GM18505 (cell line): ENCODE measurements around the gene NCOA4.
"Not testable (repeated sequence)": the region's sequence is repeated elsewhere in the genome, so short reads cannot be mapped to it uniquely, and the experiment has no call there.

Experiments
- ATAC-seq: cut with Tn5 transposase; IDR thresholded peaks from one replicate; pipeline ENCODE4 v1.9.1; 2021; ENCODE audit not compliant: unreplicated experiment
- POLR2A ChIP-seq: IDR thresholded peaks from 4 replicates; pipeline ENCODE4 v1.6.1; 2011; ENCODE audit warnings: borderline replicate concordance; ENCODE audit not compliant: insufficient read depth, insufficient read length; ENCODE audit errors: extremely low read depth

The NCOA4 gene

DNA sequence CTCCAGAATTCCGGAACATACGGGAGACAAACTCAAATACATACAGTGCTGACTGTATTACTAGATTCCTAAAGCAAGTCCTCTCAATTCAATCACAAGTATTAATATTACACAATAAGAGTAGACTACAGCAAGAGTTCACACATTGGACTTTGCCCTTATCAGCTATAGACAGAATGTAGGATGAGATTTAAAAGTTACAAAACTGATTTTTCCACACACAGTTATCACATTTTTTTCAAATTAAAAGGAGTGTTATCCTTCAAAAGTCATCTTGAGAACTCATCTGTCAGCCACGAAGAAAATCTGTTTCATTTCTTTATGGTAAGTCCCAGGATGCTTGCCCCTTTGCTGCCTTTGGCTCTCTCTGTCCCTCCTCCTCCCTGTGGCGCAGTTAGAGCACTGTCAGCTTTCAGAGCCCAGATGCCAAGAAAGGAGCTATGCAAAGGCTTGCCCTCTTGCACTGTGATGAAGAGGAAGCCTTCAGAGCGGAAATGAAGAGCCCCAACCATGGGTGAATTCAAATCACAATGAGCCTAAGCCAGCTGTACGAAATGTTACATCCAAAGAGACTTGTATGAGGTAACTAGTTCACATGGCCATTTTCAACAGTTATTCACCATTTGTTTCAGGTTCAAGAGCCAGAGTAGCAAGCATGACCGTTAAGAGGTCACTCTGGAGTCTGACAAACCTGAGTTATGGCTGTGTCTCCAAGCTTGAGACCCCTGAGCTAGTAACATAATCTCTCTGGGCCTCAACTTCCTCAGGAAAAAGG lies 10.7 kb downstream of the NCOA4 start:
- no peak for TF ChIP-seq POLR2A
- no peak for ATAC-seq

DNA sequence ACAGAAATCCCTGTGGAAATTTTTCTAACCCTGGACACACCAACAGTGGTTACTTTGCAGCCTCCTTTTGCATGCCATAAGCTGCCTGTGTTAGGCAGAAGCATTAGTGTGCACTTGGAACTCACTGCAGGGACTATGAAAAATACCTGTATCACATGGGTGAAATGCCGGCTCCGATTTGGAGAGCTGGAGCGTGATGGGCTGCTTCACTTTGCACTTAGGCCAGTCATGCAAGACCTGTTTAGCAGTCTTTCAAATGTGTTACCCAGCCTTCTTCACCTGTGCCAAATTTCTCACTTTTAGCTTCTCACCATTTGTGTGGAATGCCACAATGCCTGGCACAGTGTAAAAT lies 11.3 kb downstream of the NCOA4 start:
- no peak for TF ChIP-seq POLR2A
- no peak for ATAC-seq

GRCh38 chr10:46018453-46019176 lies 11.8 kb downstream of the NCOA4 start:
- no peak for TF ChIP-seq POLR2A
- no peak for ATAC-seq

- TF ChIP-seq POLR2A: no peak
- ATAC-seq: no peak
Measured at GRCh38 chr10:46017733-46018132, 12.7 kb downstream of the NCOA4 start.

DNA sequence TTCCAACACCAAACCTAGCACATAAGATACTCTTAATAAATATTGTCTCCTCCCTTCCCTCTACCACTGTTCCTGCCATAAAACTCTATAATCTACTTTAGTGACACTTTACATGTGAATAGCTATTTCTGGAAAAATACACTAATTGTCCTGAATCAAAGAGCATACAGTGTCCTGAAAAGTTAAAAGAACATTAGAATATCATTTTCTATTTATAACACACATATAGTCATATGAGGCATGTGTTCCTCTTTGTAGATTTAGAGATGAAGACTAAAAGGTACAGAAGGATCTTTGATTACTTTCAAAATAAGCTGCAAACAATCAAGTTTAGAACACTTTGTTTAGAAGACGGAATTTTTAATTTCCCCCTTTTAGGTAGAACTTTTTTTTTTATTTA lies 13.6 kb downstream of the NCOA4 start:
- no peak for TF ChIP-seq POLR2A
- no peak for ATAC-seq

GRCh38 chr10:46016190-46016589 lies 14.2 kb downstream of the NCOA4 start:
- TF ChIP-seq POLR2A: no peak
- no peak for ATAC-seq

DNA sequence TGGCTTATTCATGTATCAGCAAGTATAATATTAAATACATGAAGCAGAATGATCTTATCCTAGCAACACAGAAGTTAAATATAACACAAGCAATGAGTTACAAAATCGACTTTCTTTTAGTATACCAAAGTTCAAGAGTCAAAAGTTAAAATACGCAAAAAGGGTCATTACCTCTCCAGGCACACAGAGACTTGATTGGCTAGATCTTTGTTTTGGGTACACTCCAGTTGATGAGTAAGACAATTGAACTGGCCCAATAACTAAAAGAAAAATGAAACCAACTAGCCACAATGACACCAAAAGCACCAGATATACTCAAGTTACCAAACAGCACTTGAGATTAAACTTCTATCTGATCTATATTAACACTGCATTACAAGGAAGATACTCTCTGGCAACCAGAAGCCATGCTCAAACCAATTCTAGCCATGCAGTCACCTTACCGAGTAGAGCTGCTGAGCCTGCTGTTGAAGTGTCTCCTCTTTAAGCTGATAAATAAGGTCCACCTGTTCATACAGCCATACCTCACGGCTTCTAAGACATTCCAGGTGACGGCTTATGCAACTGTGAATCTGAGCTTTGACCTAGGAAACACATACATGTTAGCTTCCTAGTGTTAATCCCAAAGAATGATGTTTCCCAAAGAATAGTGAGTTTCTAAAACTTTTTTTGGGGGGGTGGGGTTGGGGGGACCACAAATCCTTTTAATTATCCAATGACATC lies 15.6 kb downstream of the NCOA4 start:
- no peak for ATAC-seq
- no peak for TF ChIP-seq POLR2A

DNA sequence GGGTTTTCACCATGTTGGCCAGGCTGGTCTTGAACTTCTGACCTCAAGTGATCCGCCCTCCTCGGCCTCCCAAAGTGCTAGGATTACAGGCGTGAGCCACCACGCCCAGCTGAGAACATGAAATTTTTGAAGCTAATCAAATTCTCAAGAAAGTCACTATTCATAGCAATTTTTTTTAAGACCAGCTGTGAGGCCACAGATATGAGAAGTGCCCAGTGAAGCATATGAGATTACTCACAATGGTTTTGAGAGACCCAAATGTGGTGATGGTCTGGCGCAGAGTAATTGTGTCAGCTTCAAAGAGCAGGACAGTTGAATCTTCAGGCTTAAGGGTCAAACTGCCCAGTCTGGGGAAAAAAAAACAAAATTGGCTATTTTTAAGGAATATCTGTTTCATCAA lies 16.2 kb downstream of the NCOA4 start:
- no peak for ATAC-seq
- TF ChIP-seq POLR2A: no peak

DNA sequence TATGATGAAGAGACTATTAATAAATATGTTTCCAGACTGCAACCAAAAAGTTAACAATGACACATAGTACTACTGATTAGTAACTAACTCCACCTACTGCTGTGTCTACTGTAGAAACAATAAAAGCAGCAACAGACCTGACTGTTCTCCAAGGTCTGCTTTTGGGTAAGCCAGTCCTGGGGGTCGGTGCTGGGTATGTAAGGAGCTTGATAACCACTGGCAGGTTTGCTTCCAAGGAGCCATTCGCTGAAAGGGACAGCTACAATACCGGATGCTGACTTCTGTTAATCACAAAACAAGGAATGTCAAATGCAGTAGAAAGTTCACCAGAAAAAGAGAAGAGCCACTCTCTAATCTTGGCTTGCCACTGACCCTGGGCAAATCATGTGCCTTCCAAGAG lies 17.7 kb downstream of the NCOA4 start:
- ATAC-seq: no peak
- no peak for TF ChIP-seq POLR2A

DNA sequence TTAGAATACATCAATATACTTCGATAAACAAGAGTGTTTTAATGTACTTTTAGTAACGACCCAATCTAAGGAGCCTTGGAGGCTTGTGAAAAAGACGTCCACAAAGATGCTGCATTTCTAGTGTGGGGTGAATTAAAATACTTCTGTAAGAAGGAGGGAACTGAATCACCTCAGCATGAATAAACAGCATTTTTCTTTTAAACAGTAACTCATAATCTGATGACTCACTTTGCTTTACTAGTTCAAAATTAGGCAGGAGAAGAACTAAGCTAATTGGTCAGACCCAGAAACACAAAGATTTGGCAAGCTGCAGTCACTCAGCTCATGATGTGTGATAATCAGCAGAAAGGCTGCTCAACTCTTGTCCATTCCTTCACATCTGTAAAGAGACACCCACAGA lies 24.2 kb downstream of the NCOA4 start:
- no peak for ATAC-seq
- TF ChIP-seq POLR2A: no peak

DNA sequence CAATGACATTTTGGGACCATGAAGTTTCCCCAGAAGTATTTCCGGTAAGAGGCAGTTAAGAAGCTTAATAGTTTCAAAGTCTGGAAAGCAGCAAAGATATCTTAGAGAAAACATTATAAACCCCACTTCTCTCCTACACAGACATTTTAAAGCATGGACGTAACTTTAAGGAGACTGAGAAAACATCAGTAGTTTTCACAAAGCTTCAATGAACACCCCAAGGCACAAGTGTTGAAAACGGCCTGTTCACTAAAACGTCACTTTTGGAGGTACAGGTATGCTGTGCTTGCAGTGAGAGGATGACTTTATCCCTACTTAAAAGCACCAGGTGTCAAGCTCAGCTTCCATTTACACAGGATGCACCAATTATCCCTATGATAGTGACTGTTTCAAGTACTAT lies 25.0 kb downstream of the NCOA4 start:
- no peak for ATAC-seq
- no peak for TF ChIP-seq POLR2A

DNA sequence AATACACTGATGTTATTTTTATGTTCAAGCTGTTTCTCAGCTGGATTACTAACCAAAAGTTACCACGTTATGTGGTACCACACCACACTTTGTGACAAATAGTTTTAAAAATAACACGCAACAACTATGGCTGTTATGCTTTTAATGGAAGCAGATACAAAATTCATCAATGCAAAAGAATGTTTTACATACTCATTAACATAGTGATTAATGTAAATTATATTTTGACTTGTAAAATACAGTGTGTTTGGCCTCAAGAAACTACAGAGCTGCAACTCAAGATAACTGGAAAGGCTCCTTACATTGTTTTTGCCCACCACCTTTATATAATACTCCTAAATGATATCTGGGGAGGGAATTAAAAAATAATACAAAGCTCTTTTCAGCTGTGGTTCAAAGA lies 25.5 kb downstream of the NCOA4 start:
- no peak for TF ChIP-seq POLR2A
- no peak for ATAC-seq

- TF ChIP-seq POLR2A: no peak
- ATAC-seq: no peak
Measured at GRCh38 chr10:46002916-46003693, 27.3 kb downstream of the NCOA4 start.

DNA sequence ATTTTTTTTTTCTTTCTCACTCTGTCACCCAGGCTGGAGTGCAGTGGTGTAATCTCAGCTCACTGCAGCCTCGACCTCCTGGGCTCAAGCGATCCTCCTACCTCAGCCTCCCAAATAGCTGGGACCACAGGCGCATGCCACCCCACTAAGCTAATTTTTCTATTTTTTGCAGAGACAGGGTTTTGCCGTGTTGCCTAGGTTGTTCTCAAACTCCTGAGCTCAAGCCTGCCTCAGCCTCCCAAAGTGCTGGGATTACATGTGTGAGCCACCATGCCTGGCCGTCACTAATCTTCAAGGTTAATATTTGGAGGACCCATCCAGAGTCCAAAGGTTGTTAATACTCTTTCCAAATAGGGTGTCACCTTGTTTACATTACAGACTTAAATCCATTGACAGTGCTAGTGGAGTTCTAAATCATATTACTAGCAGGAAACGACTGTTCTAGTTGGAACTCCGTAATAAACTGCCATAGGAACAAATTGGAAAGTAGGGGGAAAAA lies 28.2 kb downstream of the NCOA4 start:
- ATAC-seq: not testable (repeated sequence)
